IMR-90 (cell line): ENCODE results near the gene PIP5K1C.
A peak's percentile ranks its signal among the peaks of the same experiment; 100 is the strongest.

ENCODE experiments used
- BHLHE40 ChIP-seq: fragments of 150-350 bp; IDR thresholded peaks from 2 replicates; pipeline ENCODE4 v1.6.1; 2016; ENCODE audit warnings: mild to moderate bottlenecking, low read depth, low read length
- CTCF ChIP-seq: conservative IDR thresholded peaks from 2 replicates; pipeline ENCODE4 v1.5.1; 2012; ENCODE audit warnings: mild to moderate bottlenecking, low read depth, low read length, improper control_type of control experiment
- FOS ChIP-seq: fragments of 150-350 bp; IDR thresholded peaks from 2 replicates; pipeline ENCODE4 v1.6.1; 2016; ENCODE audit warnings: low read depth, low read length
- MAFK ChIP-seq: IDR thresholded peaks from 2 replicates; pipeline ENCODE4 v1.6.1; 2012; ENCODE audit warnings: low read depth, low read length, improper control_type of control experiment
- POLR2A ChIP-seq: IDR thresholded peaks from 2 replicates; pipeline ENCODE4 v1.6.1; 2012; ENCODE audit warnings: mild to moderate bottlenecking, low read depth, low read length
- RAD21 ChIP-seq: IDR thresholded peaks from 2 replicates; pipeline ENCODE4 v1.6.1; 2012; ENCODE audit warnings: low read length, improper control_type of control experiment
- RCOR1 ChIP-seq: IDR thresholded peaks from 2 replicates; pipeline ENCODE4 v1.6.1; 2012; ENCODE audit warnings: mild to moderate bottlenecking, low read length, improper control_type of control experiment; ENCODE audit not compliant: insufficient replicate concordance
- SMC3 ChIP-seq: fragments of 150-350 bp; IDR thresholded peaks from 2 replicates; pipeline ENCODE4 v1.6.1; 2016; ENCODE audit warnings: low read depth, mild to moderate bottlenecking, antibody characterized with exemption, low read length, moderate library complexity
- USF2 ChIP-seq: fragments of 150-350 bp; IDR thresholded peaks from 2 replicates; pipeline ENCODE4 v1.6.1; 2017; ENCODE audit warnings: mild to moderate bottlenecking, antibody characterized with exemption, low read length, low read depth

GRCh38 chr19:3669947-3670795, 30.1 kb downstream of the PIP5K1C start:
- no peak for TF ChIP-seq CTCF
- no peak for TF ChIP-seq BHLHE40
- TF ChIP-seq RAD21: no peak
- TF ChIP-seq RCOR1: no peak
- peak; percentile 72 for TF ChIP-seq POLR2A
- TF ChIP-seq MAFK: no peak
- TF ChIP-seq USF2: no peak
- no peak for TF ChIP-seq FOS
- TF ChIP-seq SMC3: no peak; the same call in 1 of the 2 replicates
